ENCODE data around the gene CHST12.

The CHST12 gene

GRCh38 chr7:2488681-2489080 lies 85.3 kb downstream of the CHST12 start:
- no peaks in the 10 kb centered on the region for H4K20me1 ChIP-seq (ENCODE audit: control insufficient read depth, insufficient read depth, low read depth, low read length)
- peaks cover 3% of the 10 kb centered on the region; the same call in 1 of the 2 replicates for H3K27me3 ChIP-seq (ENCODE audit: control insufficient read depth, low read length)
- no peaks in the 10 kb centered on the region for H3K4me1 ChIP-seq (ENCODE audit: control insufficient read depth, low read length)
- H3K36me3 ChIP-seq (ENCODE audit: control insufficient read depth, low read length): no peaks in the 10 kb centered on the region
- no peaks in the 10 kb centered on the region for H3K9me2 ChIP-seq (replicated peaks; ENCODE audit: control insufficient read depth, low read length)
- H3K9me3 ChIP-seq (ENCODE audit: control insufficient read depth, insufficient read depth, low read length): no peaks in the 10 kb centered on the region
- no peaks in the 10 kb centered on the region for H3F3A ChIP-seq (ENCODE audit: control insufficient read depth, insufficient read depth)
- no peak overlapping the region for H3K4me3 ChIP-seq (ENCODE audit: low read length)
- H3K79me2 ChIP-seq (ENCODE audit: control insufficient read depth, low read length): no peaks in the 10 kb centered on the region
- TF ChIP-seq CTCF (IDR thresholded peaks at IDR 0.05; ENCODE audit: low read depth, low read length, poor library complexity, severe bottlenecking) (no peak), EZH2phosphoT487 (IDR thresholded peaks at IDR 0.05; ENCODE audit: borderline replicate concordance, low read length) (no peak)
- no peak overlapping the region for H3K27ac ChIP-seq (ENCODE audit: low read depth, low read length)
- no peak overlapping the region for H3K4me2 ChIP-seq (ENCODE audit: low read length)

- Histone ChIP-seq H3K4me3 (ENCODE audit: low read length) (no peak overlapping the region), H3K79me2 (ENCODE audit: control insufficient read depth, low read length) (no peaks in the 10 kb centered on the region), H4K20me1 (ENCODE audit: control insufficient read depth, insufficient read depth, low read depth, low read length) (no peaks in the 10 kb centered on the region), H3K36me3 (ENCODE audit: control insufficient read depth, low read length) (no peaks in the 10 kb centered on the region), H3K27ac (ENCODE audit: low read depth, low read length) (no peak overlapping the region), H3K4me1 (ENCODE audit: control insufficient read depth, low read length) (no peaks in the 10 kb centered on the region), H3K27me3 (ENCODE audit: control insufficient read depth, low read length) (peaks cover 5% of the 10 kb centered on the region; the same call in 1 of the 2 replicates), H3K9me2 (replicated peaks; ENCODE audit: control insufficient read depth, low read length) (no peaks in the 10 kb centered on the region), H3K4me2 (ENCODE audit: low read length) (no peak overlapping the region), H3K9me3 (ENCODE audit: control insufficient read depth, insufficient read depth, low read length) (no peaks in the 10 kb centered on the region), H3F3A (ENCODE audit: control insufficient read depth, insufficient read depth) (no peaks in the 10 kb centered on the region)
- TF ChIP-seq EZH2phosphoT487 (IDR thresholded peaks at IDR 0.05; ENCODE audit: borderline replicate concordance, low read length) (no peak), CTCF (IDR thresholded peaks at IDR 0.05; ENCODE audit: low read depth, low read length, poor library complexity, severe bottlenecking) (no peak)
Measured at GRCh38 chr7:2490181-2490651, 86.8 kb downstream of the CHST12 start.

- H3K4me2 ChIP-seq (ENCODE audit: low read length): no peak overlapping the region
- peaks cover 17% of the 10 kb centered on the region for H3K27me3 ChIP-seq (ENCODE audit: control insufficient read depth, low read length)
- no peak overlapping the region for H3K4me3 ChIP-seq (ENCODE audit: low read length)
- H3K4me1 ChIP-seq (ENCODE audit: control insufficient read depth, low read length): no peaks in the 10 kb centered on the region
- TF ChIP-seq EZH2phosphoT487 (IDR thresholded peaks at IDR 0.05; ENCODE audit: borderline replicate concordance, low read length) (no peak), CTCF (IDR thresholded peaks at IDR 0.05; ENCODE audit: low read depth, low read length, poor library complexity, severe bottlenecking) (no peak)
- no peak overlapping the region for H3K27ac ChIP-seq (ENCODE audit: low read depth, low read length)
- H3F3A ChIP-seq (ENCODE audit: control insufficient read depth, insufficient read depth): no peaks in the 10 kb centered on the region
- H4K20me1 ChIP-seq (ENCODE audit: control insufficient read depth, insufficient read depth, low read depth, low read length): no peaks in the 10 kb centered on the region
- H3K79me2 ChIP-seq (ENCODE audit: control insufficient read depth, low read length): no peaks in the 10 kb centered on the region
- H3K36me3 ChIP-seq (ENCODE audit: control insufficient read depth, low read length): no peaks in the 10 kb centered on the region
- no peaks in the 10 kb centered on the region for H3K9me3 ChIP-seq (ENCODE audit: control insufficient read depth, insufficient read depth, low read length)
- H3K9me2 ChIP-seq (replicated peaks; ENCODE audit: control insufficient read depth, low read length): no peaks in the 10 kb centered on the region
Measured at GRCh38 chr7:2492038-2492437, 88.6 kb downstream of the CHST12 start.
